Activated CD4-positive, alpha-beta T cell treated with anti-CD3 and anti-CD28 coated beads, Interleukin-2, amount 10 ng/mL, durations not matched to agents 24 days and 14 days (primary cell): ENCODE results near the gene GLCE. TPM values are rescaled to one million over a fixed set of nuclear protein-coding genes. Genes with fewer than 3 reads are reported as not detected.

Source experiments
- DNase-seq: peaks from one replicate; pipeline ENCODE4 v3.0.0; 2022
- H3K27ac Mint-ChIP-seq: one replicate; pipeline ENCODE4 v1.8.0; 2022; ENCODE audit warnings: mild to moderate bottlenecking, mixed read lengths
- H3K27me3 Mint-ChIP-seq: one replicate; pipeline ENCODE4 v1.8.0; 2022; ENCODE audit warnings: mixed read lengths
- H3K36me3 Mint-ChIP-seq: one replicate; pipeline ENCODE4 v1.8.0; 2022; ENCODE audit warnings: low read depth, mild to moderate bottlenecking, mixed read lengths
- H3K4me1 Mint-ChIP-seq: one replicate; pipeline ENCODE4 v1.8.0; 2021; ENCODE audit warnings: mixed read lengths
- H3K4me3 Mint-ChIP-seq: one replicate; pipeline ENCODE4 v1.8.0; 2022; ENCODE audit warnings: mild to moderate bottlenecking, moderate library complexity, mixed read lengths
- H3K9me3 Mint-ChIP-seq: one replicate; pipeline ENCODE4 v1.8.0; 2021; ENCODE audit warnings: mixed read lengths
- intact Hi-C: fragments of 100-400 bp; cut with micrococcal nuclease; formaldehyde crosslinking; loops from one replicate; pipeline ENCODE4 v1.15.1; 2023
- total RNA-seq: library from RNA; stranded (reverse); gene quantifications from 2 replicates; pipeline ENCODE4 v1.2.3, GENCODE V29; 2022

GLCE gene
- 2.5 and 3.8 TPM in 2 replicates for total RNA-seq

GRCh38 chr15:69160141-69160993 lies at the start of gene GLCE:
Gene GLCE, plus strand, starts transcription at chr15:69160635. Its CDS starts 95,172 bp downstream, at chr15:69255807.
- peak within 1 kb of the TSS; percentile 95 for H3K4me3 Mint-ChIP-seq
- peak; percentile 99 for DNase-seq
- H3K27me3 Mint-ChIP-seq, result peaks cover 47% of the 10 kb centered on the region
- intact Hi-C loops, result loop anchor here (5.0 to 10.0 kb wide), 2 partner anchors 252 to 934 kb away; partner anchors contain the start of genes KIF23 and TLE3
- H3K4me1 Mint-ChIP-seq, result peaks cover 20% of the 10 kb centered on the region
- no peaks in the 10 kb centered on the region for H3K36me3 Mint-ChIP-seq
- H3K9me3 Mint-ChIP-seq, result no peaks in the 10 kb centered on the region
- H3K27ac Mint-ChIP-seq, result peak within 1 kb of the TSS; percentile 77

GRCh38 chr15:69114331-69114928 lies 46.0 kb upstream of the GLCE start:
- no peaks in the 10 kb centered on the region for H3K36me3 Mint-ChIP-seq
- intact Hi-C loops, result no loop called here
- no peaks in the 10 kb centered on the region for H3K9me3 Mint-ChIP-seq
- DNase-seq, result no peak
- H3K27ac Mint-ChIP-seq, result no peak overlapping the region
- peaks cover 40% of the 10 kb centered on the region for H3K27me3 Mint-ChIP-seq
- no peaks in the 10 kb centered on the region for H3K4me1 Mint-ChIP-seq
- no peak overlapping the region for H3K4me3 Mint-ChIP-seq

GRCh38 chr15:69115031-69115430 lies 45.4 kb upstream of the GLCE start:
- DNase-seq, result no peak
- intact Hi-C loops, result no loop called here
- peaks cover 36% of the 10 kb centered on the region for H3K27me3 Mint-ChIP-seq
- H3K4me3 Mint-ChIP-seq, result no peak overlapping the region
- H3K36me3 Mint-ChIP-seq, result no peaks in the 10 kb centered on the region
- no peaks in the 10 kb centered on the region for H3K4me1 Mint-ChIP-seq
- no peaks in the 10 kb centered on the region for H3K9me3 Mint-ChIP-seq
- no peak overlapping the region for H3K27ac Mint-ChIP-seq

- no peak for DNase-seq
- H3K27ac Mint-ChIP-seq, result no peak overlapping the region
- H3K4me1 Mint-ChIP-seq, result no peaks in the 10 kb centered on the region
- no peak overlapping the region for H3K4me3 Mint-ChIP-seq
- intact Hi-C loops, result no loop called here
- peaks cover 31% of the 10 kb centered on the region for H3K27me3 Mint-ChIP-seq
- no peaks in the 10 kb centered on the region for H3K9me3 Mint-ChIP-seq
- H3K36me3 Mint-ChIP-seq, result no peaks in the 10 kb centered on the region
Measured at GRCh38 chr15:69116391-69116790, 44.0 kb upstream of the GLCE start.

- Mint-ChIP-seq H3K4me1 (no peaks in the 10 kb centered on the region), H3K27ac (no peak overlapping the region), H3K9me3 (no peaks in the 10 kb centered on the region), H3K4me3 (no peak overlapping the region), H3K36me3 (no peaks in the 10 kb centered on the region), H3K27me3 (peaks cover 26% of the 10 kb centered on the region)
- intact Hi-C loops, result no loop called here
- DNase-seq, result no peak
Measured at GRCh38 chr15:69117431-69117871, 43.0 kb upstream of the GLCE start.

- Mint-ChIP-seq H3K36me3 (no peaks in the 10 kb centered on the region), H3K4me3 (no peak overlapping the region)
Measured at GRCh38 chr15:69118089-69118488, 42.3 kb upstream of the GLCE start.

GRCh38 chr15:69119001-69119400 lies 41.4 kb upstream of the GLCE start:
- intact Hi-C loops, result no loop called here
- Mint-ChIP-seq H3K4me1 (no peaks in the 10 kb centered on the region), H3K27ac (no peak overlapping the region), H3K4me3 (no peak overlapping the region), H3K36me3 (no peaks in the 10 kb centered on the region), H3K27me3 (peaks cover 20% of the 10 kb centered on the region), H3K9me3 (no peaks in the 10 kb centered on the region)
- no peak for DNase-seq

More at GRCh38 chr15:69118089-69118488, 42.3 kb upstream of the GLCE start:
- Mint-ChIP-seq H3K27me3 (peaks cover 24% of the 10 kb centered on the region), H3K9me3 (no peaks in the 10 kb centered on the region), H3K27ac (no peak overlapping the region), H3K4me1 (no peaks in the 10 kb centered on the region)
- intact Hi-C loops, result no loop called here
- DNase-seq, result no peak

- no peak for DNase-seq
- intact Hi-C loops, result no loop called here
- Mint-ChIP-seq H3K9me3 (no peaks in the 10 kb centered on the region), H3K27ac (no peak overlapping the region), H3K4me1 (no peaks in the 10 kb centered on the region), H3K27me3 (peaks cover 15% of the 10 kb centered on the region), H3K36me3 (no peaks in the 10 kb centered on the region), H3K4me3 (no peak overlapping the region)
Measured at GRCh38 chr15:69119683-69120395, 40.6 kb upstream of the GLCE start.

- Mint-ChIP-seq H3K27ac (no peak overlapping the region), H3K36me3 (no peaks in the 10 kb centered on the region), H3K4me1 (peaks cover under 1% of the 10 kb centered on the region), H3K9me3 (no peaks in the 10 kb centered on the region), H3K4me3 (no peak overlapping the region), H3K27me3 (peaks cover 14% of the 10 kb centered on the region)
- intact Hi-C loops, result no loop called here
- no peak for DNase-seq
Measured at GRCh38 chr15:69120732-69121131, 39.7 kb upstream of the GLCE start.

- DNase-seq, result no peak
- peaks cover 7% of the 10 kb centered on the region for H3K4me1 Mint-ChIP-seq
- intact Hi-C loops, result no loop called here
- peaks cover 12% of the 10 kb centered on the region for H3K27me3 Mint-ChIP-seq
- H3K4me3 Mint-ChIP-seq, result no peak overlapping the region
- H3K9me3 Mint-ChIP-seq, result no peaks in the 10 kb centered on the region
- H3K36me3 Mint-ChIP-seq, result no peaks in the 10 kb centered on the region
- no peak overlapping the region for H3K27ac Mint-ChIP-seq
Measured at GRCh38 chr15:69121198-69121828, 39.1 kb upstream of the GLCE start.

GRCh38 chr15:69125236-69125635 lies 35.2 kb upstream of the GLCE start:
- peaks cover 7% of the 10 kb centered on the region for H3K4me1 Mint-ChIP-seq
- intact Hi-C loops, result no loop called here
- H3K4me3 Mint-ChIP-seq, result no peak overlapping the region
- H3K27ac Mint-ChIP-seq, result no peak overlapping the region
- no peaks in the 10 kb centered on the region for H3K36me3 Mint-ChIP-seq
- peaks cover 2% of the 10 kb centered on the region for H3K27me3 Mint-ChIP-seq
- no peak for DNase-seq
- H3K9me3 Mint-ChIP-seq, result no peaks in the 10 kb centered on the region

- DNase-seq, result no peak
- Mint-ChIP-seq H3K36me3 (no peaks in the 10 kb centered on the region), H3K27me3 (peaks cover 2% of the 10 kb centered on the region), H3K27ac (no peak overlapping the region), H3K4me1 (peaks cover 7% of the 10 kb centered on the region), H3K4me3 (no peak overlapping the region), H3K9me3 (no peaks in the 10 kb centered on the region)
- intact Hi-C loops, result no loop called here
Measured at GRCh38 chr15:69126054-69126469, 34.4 kb upstream of the GLCE start.

- Mint-ChIP-seq H3K9me3 (no peaks in the 10 kb centered on the region), H3K27me3 (no peaks in the 10 kb centered on the region), H3K27ac (no peak overlapping the region), H3K36me3 (no peaks in the 10 kb centered on the region), H3K4me3 (no peak overlapping the region), H3K4me1 (peaks cover 7% of the 10 kb centered on the region)
- intact Hi-C loops, result no loop called here
- DNase-seq, result no peak
Measured at GRCh38 chr15:69127306-69127705, 33.1 kb upstream of the GLCE start.
